GM23338 (cell line): ENCODE data around the gene UPP1. TPM values are rescaled to one million over a fixed set of nuclear protein-coding genes. Genes with fewer than 3 reads are reported as not detected.

ENCODE experiments used
- ATAC-seq: fragments of 200-7000 bp; cut with Tn5 transposase; 3 replicates; pipeline ENCODE4 v1.9.1; 2020
- DNase-seq: peaks from one replicate; pipeline ENCODE4 v3.0.0-alpha.2; 2015; ENCODE audit warnings: low spot score
- H2AFZ ChIP-seq: fragments of 200-600 bp; sonication (generic); 2 replicates; pipeline ENCODE4 v1.8.0; 2016; ENCODE audit warnings: antibody characterized with exemption, mild to moderate bottlenecking, moderate library complexity
- H3F3A ChIP-seq: fragments of 200-600 bp; sonication (generic); replicated peaks from 2 replicates; pipeline ENCODE4 v1.8.0; 2017; ENCODE audit warnings: antibody characterized with exemption, mixed run types, low read depth
- H3K27ac ChIP-seq: fragments of 200-600 bp; sonication (generic); 2 replicates; pipeline ENCODE4 v1.6.1; 2016; ENCODE audit warnings: low read depth
- H3K27me3 ChIP-seq: fragments of 200-600 bp; sonication (generic); 2 replicates; pipeline ENCODE4 v1.8.0; 2016; ENCODE audit warnings: mild to moderate bottlenecking, mixed run types, moderate library complexity; ENCODE audit not compliant: insufficient read depth
- H3K36me3 ChIP-seq: fragments of 200-600 bp; sonication (generic); 2 replicates; pipeline ENCODE4 v1.8.0; 2016; ENCODE audit warnings: mild to moderate bottlenecking; ENCODE audit not compliant: insufficient read depth
- H3K4me1 ChIP-seq: fragments of 200-600 bp; sonication (generic); 2 replicates; pipeline ENCODE4 v1.8.0; 2016; ENCODE audit warnings: mild to moderate bottlenecking, moderate library complexity; ENCODE audit not compliant: insufficient read depth
- H3K4me2 ChIP-seq: fragments of 200-600 bp; sonication (generic); 2 replicates; pipeline ENCODE4 v1.7.1; 2017; ENCODE audit warnings: mixed run types
- H3K4me3 ChIP-seq: fragments of 200-600 bp; sonication (generic); 2 replicates; pipeline ENCODE4 v1.6.1; 2016; ENCODE audit warnings: mixed run types
- H3K79me2 ChIP-seq: fragments of 200-600 bp; sonication (generic); replicated peaks from 2 replicates; pipeline ENCODE4 v1.8.0; 2017; ENCODE audit warnings: mild to moderate bottlenecking; ENCODE audit not compliant: insufficient read depth
- H3K9me2 ChIP-seq: fragments of 200-600 bp; sonication (generic); 2 replicates; pipeline ENCODE4 v1.8.0; 2017; ENCODE audit not compliant: insufficient read depth
- H4K20me1 ChIP-seq: fragments of 200-600 bp; sonication (generic); replicated peaks from 2 replicates; pipeline ENCODE4 v1.8.0; 2017; ENCODE audit warnings: mild to moderate bottlenecking; ENCODE audit not compliant: insufficient read depth
- H3K27ac Mint-ChIP-seq: 2 replicates; pipeline ENCODE4 v1.8.0; 2020; ENCODE audit warnings: inconsistent platforms, mild to moderate bottlenecking, moderate library complexity, mixed read lengths
- H3K27me3 Mint-ChIP-seq: 3 replicates; pipeline ENCODE4 v1.8.0; 2022; ENCODE audit warnings: low read depth, mild to moderate bottlenecking, moderate library complexity, mixed read lengths, inconsistent platforms; ENCODE audit not compliant: insufficient read depth, poor library complexity
- H3K36me3 Mint-ChIP-seq: 3 replicates; pipeline ENCODE4 v1.8.0; 2021; ENCODE audit warnings: low read depth, mild to moderate bottlenecking, inconsistent platforms, moderate library complexity, mixed read lengths
- H3K4me1 Mint-ChIP-seq: 3 replicates; pipeline ENCODE4 v1.8.0; 2020; ENCODE audit warnings: mild to moderate bottlenecking, inconsistent platforms, mixed read lengths
- H3K4me3 Mint-ChIP-seq: 3 replicates; pipeline ENCODE4 v1.8.0; 2021; ENCODE audit warnings: moderate library complexity, mild to moderate bottlenecking, inconsistent platforms, mixed read lengths
- H3K9me3 Mint-ChIP-seq: 3 replicates; pipeline ENCODE4 v1.8.0; 2020; ENCODE audit warnings: moderate library complexity, mild to moderate bottlenecking, inconsistent platforms, mixed read lengths
- CREB1 ChIP-seq: fragments of 250-450 bp; sonication (Bioruptor Pico); IDR thresholded peaks from 2 replicates; pipeline ENCODE4 v1.5.0; 2020; ENCODE audit warnings: low read depth, mild to moderate bottlenecking, moderate library complexity
- CTCF ChIP-seq, 2 experiments: fragments of 200-600 bp in 1 of 2; sonication (generic) in 1 of 2; conservative IDR thresholded peaks; 2 replicates each; pipeline versions ENCODE4 v1.5.1 to v1.6.1; 2016 to 2017; ENCODE audit warnings: antibody characterized with exemption in 2 of 2, low read depth in 2 of 2, mild to moderate bottlenecking in 2 of 2, moderate library complexity in 1 of 2
- EZH2 ChIP-seq: fragments of 200-600 bp; sonication (generic); IDR thresholded peaks from one replicate; pipeline ENCODE4 v1.8.0; 2017; ENCODE audit warnings: antibody characterized with exemption, mild to moderate bottlenecking, low read depth; ENCODE audit not compliant: unreplicated experiment
- EZH2phosphoT487 ChIP-seq: fragments of 200-600 bp; sonication (generic); IDR thresholded peaks from one replicate; pipeline ENCODE4 v1.8.1; 2018; ENCODE audit warnings: antibody characterized with exemption; ENCODE audit not compliant: unreplicated experiment
- JUNB ChIP-seq: IDR thresholded peaks from one replicate; pipeline ENCODE4 v1.6.1; 2016; ENCODE audit warnings: antibody characterized with exemption; ENCODE audit not compliant: unreplicated experiment
- NANOG ChIP-seq: IDR thresholded peaks from 2 replicates; pipeline ENCODE4 v1.6.1; 2016; ENCODE audit warnings: antibody characterized with exemption, borderline replicate concordance
- POLR2AphosphoS5 ChIP-seq: IDR thresholded peaks from 2 replicates; pipeline ENCODE4 v1.6.1; 2016; ENCODE audit warnings: antibody characterized with exemption, low read depth
- REST ChIP-seq: IDR thresholded peaks from one replicate; pipeline ENCODE4 v1.6.1; 2018; ENCODE audit warnings: antibody characterized with exemption; ENCODE audit not compliant: unreplicated experiment
- STAT1 ChIP-seq: IDR thresholded peaks from one replicate; pipeline ENCODE4 v1.6.1; 2016; ENCODE audit warnings: antibody characterized with exemption; ENCODE audit not compliant: unreplicated experiment
- ZNF114 ChIP-seq: fragments of 250-450 bp; sonication (Bioruptor Pico); IDR thresholded peaks from 2 replicates; pipeline ENCODE4 v1.5.0; 2020; ENCODE audit warnings: mild to moderate bottlenecking, moderate library complexity
- ZNF331 ChIP-seq: fragments of 250-450 bp; sonication (Bioruptor Pico); IDR thresholded peaks from 2 replicates; pipeline ENCODE4 v1.5.0; 2020; ENCODE audit warnings: low read depth, mild to moderate bottlenecking, moderate library complexity
- polyA plus RNA-seq: library from polyadenylated mRNA; unstranded; fragments of >200 nt; fragmentation: Nextera tagmentation; extraction: Ambion mirVana; gene quantifications from 2 replicates; pipeline ENCODE4 v1.2.1, GENCODE V29; 2016
- total RNA-seq: library from RNA; depleted of rRNA; stranded (reverse); fragments of >200 nt; shearing (Covaris generic); gene quantifications from 2 replicates; pipeline ENCODE4 v1.2.3, GENCODE V29; 2014
- TF ChIP-seq, protein P1 (sequence below): fragments of 250-450 bp; sonication (Bioruptor Pico); IDR thresholded peaks from 2 replicates; pipeline ENCODE4 v1.5.0; 2020; ENCODE audit warnings: mild to moderate bottlenecking, moderate library complexity
- TF ChIP-seq, protein P2 (sequence below): IDR thresholded peaks from 2 replicates; pipeline ENCODE4 v1.6.1; 2016; ENCODE audit warnings: antibody characterized with exemption

UPP1 gene
- total and polyA plus RNA-seq, 2 experiments from 2014 or later: 22.7 to 43.5 TPM

- Mint-ChIP-seq H3K4me1 (no peaks in the 10 kb centered on the region), H3K36me3 (peaks cover 4% of the 10 kb centered on the region; the same call in 1 of the 3 replicates), H3K27ac (no peak overlapping the region), H3K9me3 (peaks cover 6% of the 10 kb centered on the region; the same call in 2 of the 3 replicates), H3K27me3 (no peaks in the 10 kb centered on the region), H3K4me3 (no peak overlapping the region)
- Histone ChIP-seq H3F3A (no peaks in the 10 kb centered on the region), H3K4me2 (no peak overlapping the region), H3K27me3 (no peaks in the 10 kb centered on the region), H3K9me2 (no peaks in the 10 kb centered on the region), H3K36me3 (no peaks in the 10 kb centered on the region), H3K27ac (no peak overlapping the region), H4K20me1 (no peaks in the 10 kb centered on the region), H3K79me2 (no peaks in the 10 kb centered on the region), H2AFZ (no peak overlapping the region), H3K4me1 (no peaks in the 10 kb centered on the region), H3K4me3 (no peak overlapping the region)
- DNase-seq: no peak
- ATAC-seq: no peak
- TF ChIP-seq JUNB: no peak
- no peak for TF ChIP-seq NANOG
- TF ChIP-seq ZNF114 (CRISPR knock-in tag): no peak
- no peak for TF ChIP-seq CREB1 (CRISPR knock-in tag)
- TF ChIP-seq EZH2: no peak
- TF ChIP-seq STAT1: no peak
- TF ChIP-seq REST: no peak
- TF ChIP-seq CTCF (conservative IDR thresholded peaks at IDR 0.05; ENCODE audit: low read depth in 2 of 2): no peak
- TF ChIP-seq EZH2phosphoT487: no peak
- TF ChIP-seq, protein P1, sequence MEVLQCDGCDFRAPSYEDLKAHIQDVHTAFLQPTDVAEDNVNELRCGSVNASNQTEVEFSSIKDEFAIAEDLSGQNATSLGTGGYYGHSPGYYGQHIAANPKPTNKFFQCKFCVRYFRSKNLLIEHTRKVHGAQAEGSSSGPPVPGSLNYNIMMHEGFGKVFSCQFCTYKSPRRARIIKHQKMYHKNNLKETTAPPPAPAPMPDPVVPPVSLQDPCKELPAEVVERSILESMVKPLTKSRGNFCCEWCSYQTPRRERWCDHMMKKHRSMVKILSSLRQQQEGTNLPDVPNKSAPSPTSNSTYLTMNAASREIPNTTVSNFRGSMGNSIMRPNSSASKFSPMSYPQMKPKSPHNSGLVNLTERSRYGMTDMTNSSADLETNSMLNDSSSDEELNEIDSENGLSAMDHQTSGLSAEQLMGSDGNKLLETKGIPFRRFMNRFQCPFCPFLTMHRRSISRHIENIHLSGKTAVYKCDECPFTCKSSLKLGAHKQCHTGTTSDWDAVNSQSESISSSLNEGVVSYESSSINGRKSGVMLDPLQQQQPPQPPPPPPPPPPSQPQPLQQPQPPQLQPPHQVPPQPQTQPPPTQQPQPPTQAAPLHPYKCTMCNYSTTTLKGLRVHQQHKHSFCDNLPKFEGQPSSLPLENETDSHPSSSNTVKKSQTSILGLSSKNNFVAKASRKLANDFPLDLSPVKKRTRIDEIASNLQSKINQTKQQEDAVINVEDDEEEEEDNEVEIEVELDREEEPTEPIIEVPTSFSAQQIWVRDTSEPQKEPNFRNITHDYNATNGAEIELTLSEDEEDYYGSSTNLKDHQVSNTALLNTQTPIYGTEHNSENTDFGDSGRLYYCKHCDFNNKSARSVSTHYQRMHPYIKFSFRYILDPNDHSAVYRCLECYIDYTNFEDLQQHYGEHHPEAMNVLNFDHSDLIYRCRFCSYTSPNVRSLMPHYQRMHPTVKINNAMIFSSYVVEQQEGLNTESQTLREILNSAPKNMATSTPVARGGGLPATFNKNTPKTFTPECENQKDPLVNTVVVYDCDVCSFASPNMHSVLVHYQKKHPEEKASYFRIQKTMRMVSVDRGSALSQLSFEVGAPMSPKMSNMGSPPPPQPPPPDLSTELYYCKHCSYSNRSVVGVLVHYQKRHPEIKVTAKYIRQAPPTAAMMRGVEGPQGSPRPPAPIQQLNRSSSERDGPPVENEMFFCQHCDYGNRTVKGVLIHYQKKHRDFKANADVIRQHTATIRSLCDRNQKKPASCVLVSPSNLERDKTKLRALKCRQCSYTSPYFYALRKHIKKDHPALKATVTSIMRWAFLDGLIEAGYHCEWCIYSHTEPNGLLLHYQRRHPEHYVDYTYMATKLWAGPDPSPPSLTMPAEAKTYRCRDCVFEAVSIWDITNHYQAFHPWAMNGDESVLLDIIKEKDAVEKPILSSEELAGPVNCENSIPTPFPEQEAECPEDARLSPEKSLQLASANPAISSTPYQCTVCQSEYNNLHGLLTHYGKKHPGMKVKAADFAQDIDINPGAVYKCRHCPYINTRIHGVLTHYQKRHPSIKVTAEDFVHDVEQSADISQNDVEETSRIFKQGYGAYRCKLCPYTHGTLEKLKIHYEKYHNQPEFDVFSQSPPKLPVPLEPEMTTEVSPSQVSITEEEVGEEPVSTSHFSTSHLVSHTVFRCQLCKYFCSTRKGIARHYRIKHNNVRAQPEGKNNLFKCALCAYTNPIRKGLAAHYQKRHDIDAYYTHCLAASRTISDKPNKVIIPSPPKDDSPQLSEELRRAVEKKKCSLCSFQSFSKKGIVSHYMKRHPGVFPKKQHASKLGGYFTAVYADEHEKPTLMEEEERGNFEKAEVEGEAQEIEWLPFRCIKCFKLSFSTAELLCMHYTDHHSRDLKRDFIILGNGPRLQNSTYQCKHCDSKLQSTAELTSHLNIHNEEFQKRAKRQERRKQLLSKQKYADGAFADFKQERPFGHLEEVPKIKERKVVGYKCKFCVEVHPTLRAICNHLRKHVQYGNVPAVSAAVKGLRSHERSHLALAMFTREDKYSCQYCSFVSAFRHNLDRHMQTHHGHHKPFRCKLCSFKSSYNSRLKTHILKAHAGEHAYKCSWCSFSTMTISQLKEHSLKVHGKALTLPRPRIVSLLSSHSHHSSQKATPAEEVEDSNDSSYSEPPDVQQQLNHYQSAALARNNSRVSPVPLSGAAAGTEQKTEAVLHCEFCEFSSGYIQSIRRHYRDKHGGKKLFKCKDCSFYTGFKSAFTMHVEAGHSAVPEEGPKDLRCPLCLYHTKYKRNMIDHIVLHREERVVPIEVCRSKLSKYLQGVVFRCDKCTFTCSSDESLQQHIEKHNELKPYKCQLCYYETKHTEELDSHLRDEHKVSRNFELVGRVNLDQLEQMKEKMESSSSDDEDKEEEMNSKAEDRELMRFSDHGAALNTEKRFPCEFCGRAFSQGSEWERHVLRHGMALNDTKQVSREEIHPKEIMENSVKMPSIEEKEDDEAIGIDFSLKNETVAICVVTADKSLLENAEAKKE (CRISPR knock-in tag): no peak
- TF ChIP-seq, protein P2, sequence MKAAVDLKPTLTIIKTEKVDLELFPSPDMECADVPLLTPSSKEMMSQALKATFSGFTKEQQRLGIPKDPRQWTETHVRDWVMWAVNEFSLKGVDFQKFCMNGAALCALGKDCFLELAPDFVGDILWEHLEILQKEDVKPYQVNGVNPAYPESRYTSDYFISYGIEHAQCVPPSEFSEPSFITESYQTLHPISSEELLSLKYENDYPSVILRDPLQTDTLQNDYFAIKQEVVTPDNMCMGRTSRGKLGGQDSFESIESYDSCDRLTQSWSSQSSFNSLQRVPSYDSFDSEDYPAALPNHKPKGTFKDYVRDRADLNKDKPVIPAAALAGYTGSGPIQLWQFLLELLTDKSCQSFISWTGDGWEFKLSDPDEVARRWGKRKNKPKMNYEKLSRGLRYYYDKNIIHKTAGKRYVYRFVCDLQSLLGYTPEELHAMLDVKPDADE: no peak
- TF ChIP-seq ZNF331 (CRISPR knock-in tag): no peak
- TF ChIP-seq POLR2AphosphoS5: no peak
These were observed 21.6 kb upstream of the UPP1 start for GRCh38 chr7:48067475-48067874.
